ENCODE data around the gene SLC5A5. TPM values are rescaled to one million over a fixed set of nuclear protein-coding genes. Genes with fewer than 3 reads are reported as not detected.
"Not testable (repeated sequence)": the region's sequence is repeated elsewhere in the genome, so short reads cannot be mapped to it uniquely, and the experiment has no call there.

SLC5A5 gene
- total and polyA plus RNA-seq, 9 donors, result 0.04 to 0.07 (median 0.05) TPM; not detected in 5

DNA sequence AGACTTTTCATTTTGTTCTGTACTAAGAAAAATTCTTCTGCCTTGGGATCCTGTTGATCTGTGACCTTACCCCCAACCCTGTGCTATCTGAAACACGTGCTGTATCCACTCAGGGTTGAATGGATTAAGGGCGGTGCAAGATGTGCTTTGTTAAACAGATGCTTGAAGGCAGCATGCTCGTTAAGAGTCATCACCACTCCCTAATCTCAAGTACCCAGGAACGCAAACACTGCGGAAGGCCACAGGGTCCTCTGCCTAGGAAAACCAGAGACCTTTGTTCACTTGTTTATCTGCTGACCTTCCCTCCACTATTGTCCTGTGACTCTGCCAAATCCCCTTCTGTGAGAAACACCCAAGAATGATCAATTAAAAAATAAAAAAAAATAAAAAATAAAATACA lies 47.4 kb downstream of the SLC5A5 start:
- no CpG with 5 or more reads among the region's 5 CpGs for WGBS (ENCODE audit: insufficient coverage)
- DNase-seq; H3K36me3 ChIP-seq (ENCODE audit: control insufficient read depth, insufficient read depth, low read length); H3K9me3 ChIP-seq (replicated peaks; ENCODE audit: control insufficient read depth, low read depth, low read length); H3K4me3 ChIP-seq (ENCODE audit: low read length); H3K27ac ChIP-seq (ENCODE audit: low read length); H3K27me3 ChIP-seq (ENCODE audit: control insufficient read depth, insufficient read depth, low read length); H3K4me1 ChIP-seq (ENCODE audit: control insufficient read depth, insufficient read depth, low read length): not testable (repeated sequence)

DNA sequence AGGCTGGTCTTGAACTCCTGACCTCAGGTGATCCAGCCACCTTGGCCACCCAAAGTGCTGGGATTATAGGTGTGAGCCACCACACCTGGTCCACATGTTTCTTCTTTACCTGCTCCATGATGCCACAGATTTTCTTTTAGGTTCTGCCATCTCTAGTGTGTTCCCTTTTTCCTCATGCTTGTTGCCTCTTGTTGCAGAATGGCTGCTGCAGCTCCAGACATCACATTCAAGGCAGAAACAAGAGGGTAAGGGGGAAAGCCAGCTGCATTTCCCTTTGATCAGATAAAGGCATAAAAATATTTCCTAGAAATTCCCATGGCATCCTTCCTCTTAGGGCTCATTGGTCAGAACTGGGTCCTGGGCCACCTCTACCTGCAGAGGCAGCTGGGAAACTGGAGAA lies 48.8 kb downstream of the SLC5A5 start:
- Histone ChIP-seq H3K27ac (ENCODE audit: low read length) (no peak overlapping the region), H3K4me3 (ENCODE audit: low read length) (no peak overlapping the region), H3K36me3 (ENCODE audit: control insufficient read depth, insufficient read depth, low read length) (no peaks in the 10 kb centered on the region), H3K27me3 (ENCODE audit: control insufficient read depth, insufficient read depth, low read length) (no peaks in the 10 kb centered on the region), H3K9me3 (replicated peaks; ENCODE audit: control insufficient read depth, low read depth, low read length) (no peaks in the 10 kb centered on the region), H3K4me1 (ENCODE audit: control insufficient read depth, insufficient read depth, low read length) (no peaks in the 10 kb centered on the region)
- DNase-seq, result no peak

DNA sequence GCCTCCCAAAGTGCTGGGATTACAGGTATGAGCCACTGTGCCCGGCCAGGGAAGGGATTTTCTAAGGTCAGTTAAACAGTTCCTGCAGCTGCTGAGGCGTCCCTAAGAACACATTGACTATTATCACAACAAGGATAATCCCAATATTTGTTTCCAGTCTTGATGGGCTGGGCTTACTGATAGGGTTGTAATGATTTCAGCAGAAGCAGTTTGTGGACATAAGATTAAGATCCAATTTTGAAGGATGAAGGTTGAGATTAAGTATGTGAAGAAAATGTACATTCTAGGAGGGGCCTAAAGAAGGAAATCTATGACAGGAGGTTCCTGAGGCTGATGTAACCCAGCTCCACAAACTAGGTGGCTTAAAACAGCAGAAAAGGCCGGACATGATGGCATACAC lies 50.4 kb downstream of the SLC5A5 start:
- no peak overlapping the region for H3K27ac ChIP-seq (ENCODE audit: low read length)
- H3K27me3 ChIP-seq (ENCODE audit: control insufficient read depth, insufficient read depth, low read length), result no peaks in the 10 kb centered on the region
- H3K9me3 ChIP-seq (replicated peaks; ENCODE audit: control insufficient read depth, low read depth, low read length), result no peaks in the 10 kb centered on the region
- H3K4me3 ChIP-seq (ENCODE audit: low read length), result no peak overlapping the region
- no peaks in the 10 kb centered on the region for H3K36me3 ChIP-seq (ENCODE audit: control insufficient read depth, insufficient read depth, low read length)
- WGBS (ENCODE audit: insufficient coverage), result 63% methylated on average over 1 of the region's 3 CpGs
- DNase-seq, result no peak
- no peaks in the 10 kb centered on the region for H3K4me1 ChIP-seq (ENCODE audit: control insufficient read depth, insufficient read depth, low read length)

DNA sequence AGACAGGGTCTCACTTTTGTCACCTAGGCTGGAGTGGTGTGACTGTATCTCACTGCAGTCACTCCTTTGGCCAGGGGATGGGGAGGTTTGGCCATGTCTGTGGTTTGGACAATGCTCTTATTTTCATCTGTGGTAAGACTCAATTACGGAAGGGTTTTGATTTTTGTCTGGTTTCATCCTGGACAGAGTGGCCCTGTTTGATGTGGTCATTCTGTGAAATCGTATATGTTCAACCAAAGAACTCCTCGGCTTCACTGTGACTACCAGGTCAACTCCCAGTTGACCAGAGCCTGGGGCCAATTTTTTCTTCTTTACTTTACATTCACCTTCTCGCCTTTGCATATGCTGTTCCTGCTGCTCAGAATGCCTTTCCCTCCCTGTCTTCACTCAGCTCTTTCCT lies 54.3 kb downstream of the SLC5A5 start:
- Histone ChIP-seq H3K27ac (ENCODE audit: low read length) (no peak overlapping the region), H3K9me3 (replicated peaks; ENCODE audit: control insufficient read depth, low read depth, low read length) (no peaks in the 10 kb centered on the region), H3K27me3 (ENCODE audit: control insufficient read depth, insufficient read depth, low read length) (no peaks in the 10 kb centered on the region), H3K4me3 (ENCODE audit: low read length) (no peak overlapping the region), H3K4me1 (ENCODE audit: control insufficient read depth, insufficient read depth, low read length) (no peaks in the 10 kb centered on the region), H3K36me3 (ENCODE audit: control insufficient read depth, insufficient read depth, low read length) (no peaks in the 10 kb centered on the region)
- 82% methylated on average over 3 of the region's 4 CpGs for WGBS (ENCODE audit: insufficient coverage)
- DNase-seq, result no peak

DNA sequence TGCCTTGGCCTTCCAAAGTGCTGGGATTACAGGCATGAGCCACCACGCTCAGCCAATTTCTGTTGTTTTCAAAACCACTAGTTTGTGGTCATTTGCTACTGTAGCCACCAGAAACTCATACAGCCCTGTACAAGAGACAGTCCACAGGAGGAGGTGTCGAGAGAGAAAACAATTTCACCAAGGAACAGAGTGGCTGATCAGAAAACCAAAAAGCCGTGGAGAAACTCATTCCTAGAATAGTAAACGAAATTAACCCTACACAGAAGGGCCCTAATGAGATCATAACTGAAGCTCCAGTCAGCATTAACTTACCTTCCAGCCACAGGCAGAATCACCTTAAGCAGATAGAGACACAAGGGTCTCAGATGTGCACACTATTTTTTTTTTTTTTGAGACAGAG lies 57.3 kb downstream of the SLC5A5 start:
- DNase-seq, result no peak
- Histone ChIP-seq H3K36me3 (ENCODE audit: control insufficient read depth, insufficient read depth, low read length) (no peaks in the 10 kb centered on the region), H3K27ac (ENCODE audit: low read length) (no peak overlapping the region), H3K27me3 (ENCODE audit: control insufficient read depth, insufficient read depth, low read length) (no peaks in the 10 kb centered on the region), H3K4me3 (ENCODE audit: low read length) (no peak overlapping the region), H3K9me3 (replicated peaks; ENCODE audit: control insufficient read depth, low read depth, low read length) (no peaks in the 10 kb centered on the region), H3K4me1 (ENCODE audit: control insufficient read depth, insufficient read depth, low read length) (peaks cover 16% of the 10 kb centered on the region)
- 55% methylated on average over 3 of the region's 4 CpGs for WGBS (ENCODE audit: insufficient coverage)

DNA sequence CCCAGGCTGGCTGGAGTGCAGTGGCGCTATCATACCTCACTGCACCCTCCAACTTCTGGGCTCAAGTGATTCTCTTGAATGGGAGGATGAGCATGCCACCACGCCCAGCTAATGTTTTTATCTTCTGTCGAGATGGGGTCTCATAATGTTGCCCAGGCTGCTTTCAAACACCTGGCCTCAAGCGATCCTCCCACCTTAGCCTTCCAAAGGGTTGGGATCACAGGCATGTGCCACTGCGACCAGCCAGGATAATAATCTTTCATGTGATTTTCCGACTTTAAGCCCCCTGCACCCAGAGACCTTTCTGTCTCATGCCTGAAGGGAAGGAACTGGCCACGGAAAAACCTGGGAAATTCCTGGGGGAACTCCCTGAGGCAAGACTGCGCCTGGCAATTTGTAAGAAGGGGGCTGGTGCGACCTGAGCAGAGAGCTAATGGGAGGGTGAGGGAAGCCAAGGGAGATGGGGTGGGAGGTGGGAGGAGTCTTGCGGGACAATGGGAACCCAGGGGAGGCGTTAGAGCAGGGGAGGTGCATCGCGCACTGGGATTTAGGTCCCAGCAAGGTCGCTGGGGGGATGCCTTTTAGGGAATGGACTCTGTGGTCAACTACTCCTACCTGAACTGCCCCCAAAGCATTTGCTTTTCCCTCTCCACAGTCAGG lies 59.9 kb downstream of the SLC5A5 start:
- H3K9me3 ChIP-seq (replicated peaks; ENCODE audit: control insufficient read depth, low read depth, low read length), result no peaks in the 10 kb centered on the region
- H3K4me3 ChIP-seq (ENCODE audit: low read length), result peak overlapping the region; percentile 81
- H3K27ac ChIP-seq (ENCODE audit: low read length), result peak overlapping the region; percentile 79
- 29% methylated on average over 6 of the region's 14 CpGs for WGBS (ENCODE audit: insufficient coverage)
- no peak for DNase-seq
- peaks cover 16% of the 10 kb centered on the region for H3K4me1 ChIP-seq (ENCODE audit: control insufficient read depth, insufficient read depth, low read length)
- peaks cover 4% of the 10 kb centered on the region for H3K36me3 ChIP-seq (ENCODE audit: control insufficient read depth, insufficient read depth, low read length)
- no peaks in the 10 kb centered on the region for H3K27me3 ChIP-seq (ENCODE audit: control insufficient read depth, insufficient read depth, low read length)

DNA sequence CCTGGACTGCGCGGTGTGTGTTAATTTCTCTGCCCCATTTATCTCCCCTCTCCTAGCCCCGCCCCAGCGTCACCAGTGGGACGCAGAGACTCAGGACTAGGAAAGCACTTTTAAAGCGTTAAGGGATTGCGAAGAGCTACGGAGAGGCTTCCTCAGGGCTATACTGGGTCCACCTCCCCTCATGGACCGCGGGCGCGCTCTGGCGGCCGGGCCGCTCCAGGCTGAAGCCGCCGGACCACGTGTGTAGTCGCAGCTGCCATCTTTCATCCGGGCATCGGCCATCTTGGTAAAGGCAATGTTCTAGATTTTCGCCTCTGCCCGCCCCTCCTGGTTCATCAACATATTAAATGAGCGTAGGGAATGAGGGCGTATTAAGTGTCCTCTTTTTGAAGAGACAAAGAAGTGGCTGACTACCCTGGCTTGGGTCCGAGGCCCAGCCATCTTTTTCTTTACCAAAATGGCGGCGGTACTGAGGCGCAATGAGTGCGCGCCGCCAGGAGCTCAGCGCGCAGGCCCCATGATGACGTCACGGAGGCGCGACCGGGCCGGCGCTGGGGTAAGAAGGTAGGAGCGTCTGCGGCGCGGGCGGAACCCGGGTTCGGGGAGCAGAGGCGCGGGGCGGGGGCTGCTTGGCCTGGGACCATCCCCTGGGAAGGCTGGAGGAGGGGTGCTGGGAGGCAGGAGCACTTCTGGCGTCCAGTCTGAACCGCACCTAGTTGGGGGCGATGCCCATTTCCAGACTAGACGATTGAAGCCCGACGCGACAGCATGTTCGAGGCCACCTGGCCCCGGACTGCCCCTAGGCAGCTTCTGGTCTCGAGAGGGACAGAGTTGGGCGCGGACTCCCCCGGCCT lies 61.0 kb downstream of the SLC5A5 start, which contains the start of gene CCDC124:
CCDC124 (plus strand) TSS at position 531 of the 854 bp plus-strand sequence. CDS start 3,406 bp downstream, outside the sequence.
- DNase-seq, result peak; percentile 97
- Histone ChIP-seq H3K27ac (ENCODE audit: low read length) (peak within 1 kb of the TSS; percentile 79), H3K9me3 (replicated peaks; ENCODE audit: control insufficient read depth, low read depth, low read length) (no peaks in the 10 kb centered on the region), H3K36me3 (ENCODE audit: control insufficient read depth, insufficient read depth, low read length) (peaks cover 10% of the 10 kb centered on the region), H3K4me1 (ENCODE audit: control insufficient read depth, insufficient read depth, low read length) (peaks cover 16% of the 10 kb centered on the region), H3K27me3 (ENCODE audit: control insufficient read depth, insufficient read depth, low read length) (no peaks in the 10 kb centered on the region), H3K4me3 (ENCODE audit: low read length) (peak within 1 kb of the TSS; percentile 81)
- WGBS (ENCODE audit: insufficient coverage), result under 1% methylated on average over 44 of the region's 64 CpGs

DNA sequence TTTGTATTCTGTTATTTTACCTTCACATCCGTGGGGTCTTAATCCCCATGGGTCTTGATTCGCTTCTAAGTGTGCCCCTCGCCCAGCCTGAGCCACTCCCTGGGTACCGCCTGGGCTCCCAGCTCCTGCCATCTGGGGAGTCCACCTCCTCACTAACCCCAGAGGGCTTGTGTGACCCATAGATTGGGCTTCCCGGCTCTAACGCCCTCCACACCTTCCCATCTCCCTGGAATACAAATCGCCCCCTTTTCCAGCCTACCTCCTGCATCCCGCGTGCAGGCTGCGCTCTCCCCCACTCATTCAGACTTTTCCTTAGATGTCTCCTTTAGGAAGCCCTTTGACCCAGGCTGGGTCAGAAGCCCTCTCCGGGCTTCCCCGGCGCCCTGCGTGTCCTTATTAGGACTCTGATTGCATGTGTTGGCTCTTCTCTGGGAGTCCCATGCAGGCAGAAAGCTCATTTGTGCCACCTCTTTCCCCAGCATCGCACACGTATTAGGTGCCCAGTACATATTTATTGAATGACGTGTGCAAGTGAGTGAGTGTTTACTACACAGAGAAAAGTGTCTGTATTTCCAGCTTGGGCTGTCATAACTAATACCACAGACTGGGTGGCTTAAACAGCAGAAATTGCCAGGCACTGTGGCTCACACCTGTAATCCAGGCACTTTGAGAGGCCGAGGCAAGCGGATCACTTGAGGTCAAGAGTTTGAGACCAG lies 61.8 kb downstream of the SLC5A5 start:
- Histone ChIP-seq H3K9me3 (replicated peaks; ENCODE audit: control insufficient read depth, low read depth, low read length) (no peaks in the 10 kb centered on the region), H3K36me3 (ENCODE audit: control insufficient read depth, insufficient read depth, low read length) (peaks cover 16% of the 10 kb centered on the region), H3K4me3 (ENCODE audit: low read length) (peak overlapping the region; percentile 81), H3K27ac (ENCODE audit: low read length) (no peak overlapping the region), H3K4me1 (ENCODE audit: control insufficient read depth, insufficient read depth, low read length) (peaks cover 16% of the 10 kb centered on the region), H3K27me3 (ENCODE audit: control insufficient read depth, insufficient read depth, low read length) (no peaks in the 10 kb centered on the region)
- WGBS (ENCODE audit: insufficient coverage), result 14% methylated on average over 16 of the region's 19 CpGs
- DNase-seq, result no peak

DNA sequence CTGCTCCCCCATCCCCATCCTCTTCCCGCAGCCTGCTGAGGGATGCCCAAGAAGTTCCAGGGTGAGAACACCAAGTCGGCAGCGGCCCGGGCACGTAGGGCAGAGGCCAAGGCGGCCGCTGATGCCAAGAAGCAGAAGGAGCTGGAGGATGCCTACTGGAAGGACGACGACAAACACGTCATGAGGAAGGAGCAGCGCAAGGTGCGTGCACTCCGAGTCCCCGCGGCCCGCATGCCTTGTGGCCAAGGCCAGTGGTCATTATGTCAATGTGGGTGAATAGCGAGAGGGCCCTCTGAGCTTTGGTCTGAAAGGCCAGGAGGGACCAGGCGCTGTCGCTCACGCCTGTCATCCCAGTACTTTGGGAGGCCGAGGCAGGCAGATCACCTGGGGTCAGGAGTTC lies 64.6 kb downstream of the SLC5A5 start:
- no peaks in the 10 kb centered on the region for H3K27me3 ChIP-seq (ENCODE audit: control insufficient read depth, insufficient read depth, low read length)
- no peak overlapping the region for H3K27ac ChIP-seq (ENCODE audit: low read length)
- no peak for DNase-seq
- peaks cover 30% of the 10 kb centered on the region for H3K36me3 ChIP-seq (ENCODE audit: control insufficient read depth, insufficient read depth, low read length)
- H3K4me1 ChIP-seq (ENCODE audit: control insufficient read depth, insufficient read depth, low read length), result peaks cover 16% of the 10 kb centered on the region
- H3K9me3 ChIP-seq (replicated peaks; ENCODE audit: control insufficient read depth, low read depth, low read length), result no peaks in the 10 kb centered on the region
- H3K4me3 ChIP-seq (ENCODE audit: low read length), result no peak overlapping the region
- WGBS (ENCODE audit: insufficient coverage), result 92% methylated on average over 16 of the region's 21 CpGs

DNA sequence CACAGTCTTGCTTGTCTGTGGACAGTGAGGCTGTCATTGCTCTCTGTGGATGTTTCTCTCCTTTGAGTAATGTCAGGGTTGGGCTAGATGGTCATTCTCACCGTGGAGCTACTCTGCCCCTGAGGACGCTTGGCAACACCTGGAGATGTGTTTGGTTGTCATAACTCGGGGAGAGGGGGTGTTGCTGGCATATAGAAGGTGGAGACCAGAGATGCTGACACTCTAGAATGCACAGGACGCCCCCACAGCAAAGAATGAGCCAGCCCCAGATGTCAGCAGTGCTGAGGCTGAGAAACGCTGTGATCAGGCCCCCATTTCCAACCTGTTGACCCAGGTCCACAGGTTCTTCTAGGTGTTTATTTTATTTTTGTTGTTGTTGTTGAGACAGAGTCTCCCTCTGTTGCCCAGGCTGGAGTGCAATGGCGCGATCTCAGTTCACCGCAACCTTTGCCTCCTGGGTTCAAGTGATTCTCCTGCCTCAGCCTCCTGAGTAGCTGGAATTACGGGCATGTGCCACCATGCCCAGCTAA lies 65.7 kb downstream of the SLC5A5 start:
- Histone ChIP-seq H3K36me3 (ENCODE audit: control insufficient read depth, insufficient read depth, low read length) (peaks cover 38% of the 10 kb centered on the region), H3K27me3 (ENCODE audit: control insufficient read depth, insufficient read depth, low read length) (no peaks in the 10 kb centered on the region), H3K27ac (ENCODE audit: low read length) (no peak overlapping the region), H3K4me3 (ENCODE audit: low read length) (no peak overlapping the region), H3K4me1 (ENCODE audit: control insufficient read depth, insufficient read depth, low read length) (peaks cover 9% of the 10 kb centered on the region), H3K9me3 (replicated peaks; ENCODE audit: control insufficient read depth, low read depth, low read length) (no peaks in the 10 kb centered on the region)
- WGBS (ENCODE audit: insufficient coverage), result 86% methylated on average over 5 of the region's 9 CpGs
- DNase-seq, result no peak
